IMR-90 (cell line): ENCODE data around the gene HOXB8. TPM values are rescaled to one million over a fixed set of nuclear protein-coding genes. Genes with fewer than 3 reads are reported as not detected.

Experiments used
- ATAC-seq: fragments of 200-7000 bp; cut with Tn5 transposase; 2 replicates; pipeline ENCODE4 v1.9.1; 2020; ENCODE audit warnings: low read depth, mild to moderate bottlenecking, moderate library complexity
- BruUV-seq: library from RNA; stranded (reverse); fragments of 400-500 nt; replicated peaks from 2 replicates; lab custom pipeline; 2021; lab: Mats Ljungman, UMichigan
- CTCF ChIA-PET: fragments of 300-600 bp; formaldehyde crosslinking; extraction: SDS; loops from one replicate; lab custom pipeline; 2021; ENCODE audit warnings: antibody characterized with exemption; lab: Yijun Ruan, JAX
- POLR2A ChIA-PET: fragments of 300-600 bp; sonication (Branson Sonifier 250); formaldehyde crosslinking; loops from one replicate; lab custom pipeline; 2022; ENCODE audit warnings: antibody characterized with exemption; ENCODE audit not compliant: unreplicated experiment; lab: Charles Lee
- DNase-seq: peaks from one replicate; pipeline ENCODE4 v3.0.0; 2013
- H2AFZ ChIP-seq: replicated peaks from 2 replicates; pipeline ENCODE3; 2013; ENCODE audit warnings: low read length, mild to moderate bottlenecking; ENCODE audit not compliant: poor library complexity
- H2AK5ac ChIP-seq: 2 replicates; pipeline ENCODE4 v1.6.1; 2013; ENCODE audit warnings: low read depth, low read length, inconsistent platforms
- H2AK9ac ChIP-seq: replicated peaks from 2 replicates; pipeline ENCODE3; 2013; ENCODE audit warnings: mild to moderate bottlenecking, low read depth, low read length, moderate library complexity; ENCODE audit not compliant: poor library complexity
- H2BK120ac ChIP-seq: 2 replicates; pipeline ENCODE4 v1.6.1; 2013; ENCODE audit warnings: low read depth, low read length, inconsistent platforms
- H2BK15ac ChIP-seq: 3 replicates; pipeline ENCODE4 v1.6.1; 2013; ENCODE audit warnings: low read depth, low read length, inconsistent platforms
- H2BK20ac ChIP-seq: 2 replicates; pipeline ENCODE4 v1.6.1; 2013; ENCODE audit warnings: low read depth, mild to moderate bottlenecking, inconsistent platforms, low read length, moderate library complexity
- H2BK5ac ChIP-seq: 2 replicates; pipeline ENCODE4 v1.6.1; 2013; ENCODE audit warnings: mild to moderate bottlenecking, low read depth, low read length, inconsistent platforms; ENCODE audit not compliant: poor library complexity, severe bottlenecking
- H3K14ac ChIP-seq: replicated peaks from 2 replicates; pipeline ENCODE4 v1.6.1; 2013; ENCODE audit warnings: low read depth, low read length, inconsistent platforms
- H3K18ac ChIP-seq: 2 replicates; pipeline ENCODE4 v1.6.1; 2013; ENCODE audit warnings: low read depth, low read length, control low read depth
- H3K23ac ChIP-seq: 2 replicates; pipeline ENCODE4 v1.6.1; 2013; ENCODE audit warnings: low read depth, low read length, inconsistent platforms
- H3K27ac ChIP-seq: 2 replicates; pipeline ENCODE4 v1.5.1; 2013; ENCODE audit warnings: mild to moderate bottlenecking, control low read depth, low read length; ENCODE audit not compliant: insufficient read depth
- H3K27me3 ChIP-seq: 2 replicates; pipeline ENCODE4 v1.6.1; 2013; ENCODE audit warnings: low read length; ENCODE audit not compliant: control insufficient read depth, insufficient read depth
- H3K36me3 ChIP-seq: 2 replicates; pipeline ENCODE4 v1.6.1; 2013; ENCODE audit warnings: low read length, mixed read lengths; ENCODE audit not compliant: control insufficient read depth, insufficient read depth
- H3K4ac ChIP-seq: 2 replicates; pipeline ENCODE4 v1.6.1; 2013; ENCODE audit warnings: low read depth, low read length, inconsistent platforms
- H3K4me1 ChIP-seq: 2 replicates; pipeline ENCODE4 v1.6.1; 2013; ENCODE audit warnings: low read length, mixed read lengths; ENCODE audit not compliant: control insufficient read depth, insufficient read depth
- H3K4me2 ChIP-seq: 2 replicates; pipeline ENCODE4 v1.6.1; 2013; ENCODE audit warnings: low read depth, mild to moderate bottlenecking, control low read depth, low read length, moderate library complexity
- H3K4me3 ChIP-seq: 2 replicates; pipeline ENCODE4 v1.5.1; 2013; ENCODE audit warnings: low read depth, mild to moderate bottlenecking, control low read depth, low read length, moderate library complexity; ENCODE audit not compliant: insufficient read depth
- H3K56ac ChIP-seq: 2 replicates; pipeline ENCODE4 v1.6.1; 2013; ENCODE audit warnings: low read length, inconsistent platforms; ENCODE audit not compliant: insufficient read depth; ENCODE audit errors: extremely low read depth
- H3K79me1 ChIP-seq, 2 experiments: 2 replicates each; pipeline ENCODE4 v1.6.1; 2013; ENCODE audit warnings: low read length in 2 of 2, inconsistent platforms in 1 of 2, low read depth in 1 of 2
- H3K9ac ChIP-seq: 2 replicates; pipeline ENCODE4 v1.6.1; 2013; ENCODE audit warnings: low read depth, low read length, control low read depth
- H3K9me1 ChIP-seq: 2 replicates; pipeline ENCODE4 v1.6.1; 2013; ENCODE audit warnings: low read length, inconsistent platforms; ENCODE audit not compliant: insufficient read depth
- H3K9me3 ChIP-seq: 2 replicates; pipeline ENCODE4 v1.6.1; 2013; ENCODE audit warnings: low read length; ENCODE audit not compliant: control insufficient read depth, insufficient read depth
- H4K20me1 ChIP-seq: 2 replicates; pipeline ENCODE4 v1.6.1; 2013; ENCODE audit warnings: low read length, inconsistent platforms; ENCODE audit not compliant: insufficient read depth
- H4K5ac ChIP-seq: 2 replicates; pipeline ENCODE4 v1.6.1; 2013; ENCODE audit warnings: mild to moderate bottlenecking, low read depth, low read length, control low read depth
- H4K8ac ChIP-seq, 2 experiments: 2 replicates each; pipeline ENCODE4 v1.6.1; 2013; ENCODE audit warnings: low read depth in 2 of 2, low read length in 2 of 2, control low read depth in 1 of 2, inconsistent platforms in 1 of 2
- H4K91ac ChIP-seq: 2 replicates; pipeline ENCODE4 v1.6.1; 2013; ENCODE audit warnings: low read depth, low read length, inconsistent platforms; ENCODE audit not compliant: insufficient read depth
- BHLHE40 ChIP-seq: fragments of 150-350 bp; IDR thresholded peaks from 2 replicates; pipeline ENCODE4 v1.6.1; 2016; ENCODE audit warnings: mild to moderate bottlenecking, low read depth, low read length
- CEBPB ChIP-seq: IDR thresholded peaks from 2 replicates; pipeline ENCODE4 v1.6.1; 2012; ENCODE audit warnings: low read depth, low read length, improper control_type of control experiment
- CHD1 ChIP-seq: IDR thresholded peaks from 2 replicates; pipeline ENCODE4 v1.6.1; 2012; ENCODE audit warnings: low read depth, low read length, improper control_type of control experiment
- FOS ChIP-seq: fragments of 150-350 bp; IDR thresholded peaks from 2 replicates; pipeline ENCODE4 v1.6.1; 2016; ENCODE audit warnings: low read depth, low read length
- MAFK ChIP-seq: IDR thresholded peaks from 2 replicates; pipeline ENCODE4 v1.6.1; 2012; ENCODE audit warnings: low read depth, low read length, improper control_type of control experiment
- MAZ ChIP-seq: IDR thresholded peaks from 2 replicates; pipeline ENCODE4 v1.6.1; 2012; ENCODE audit warnings: low read depth, mild to moderate bottlenecking, low read length, improper control_type of control experiment, moderate library complexity, borderline replicate concordance
- MXI1 ChIP-seq: IDR thresholded peaks from 2 replicates; pipeline ENCODE4 v1.6.1; 2012; ENCODE audit warnings: low read depth, mild to moderate bottlenecking, low read length, moderate library complexity, borderline replicate concordance
- NFE2L2 ChIP-seq: fragments of 150-350 bp; IDR thresholded peaks from 2 replicates; pipeline ENCODE4 v1.6.1; 2016; ENCODE audit warnings: low read depth, mild to moderate bottlenecking, low read length
- RAD21 ChIP-seq: IDR thresholded peaks from 2 replicates; pipeline ENCODE4 v1.6.1; 2012; ENCODE audit warnings: low read length, improper control_type of control experiment
- RCOR1 ChIP-seq: IDR thresholded peaks from 2 replicates; pipeline ENCODE4 v1.6.1; 2012; ENCODE audit warnings: mild to moderate bottlenecking, low read length, improper control_type of control experiment; ENCODE audit not compliant: insufficient replicate concordance
- RFX5 ChIP-seq: IDR thresholded peaks from 2 replicates; pipeline ENCODE4 v1.8.0; 2012; ENCODE audit warnings: low read depth, mild to moderate bottlenecking, low read length, moderate library complexity
- WGBS, 2 experiments: methylation state at CpG; one replicate each; pipeline versions ENCODE4 v1.1.5 to v1.1.7; 2013; ENCODE audit warnings: missing lambda C conversion rate in 2 of 2; ENCODE audit not compliant: insufficient read length in 1 of 2; ENCODE audit errors: extremely low coverage in 2 of 2; 5-methylcytosine and 5-hydroxymethylcytosine counted together
- dilution Hi-C: fragments of 300-500 bp; cut with HindIII; formaldehyde crosslinking; loops from one replicate; pipeline ENCODE4 v1.14.3; 2018; ENCODE audit warnings: low sequenced_read_pairs; ENCODE audit not compliant: unreplicated experiment
- in situ Hi-C: fragments of 300-500 bp; cut with MboI; formaldehyde crosslinking; loops from 3 replicates; pipeline ENCODE4 v1.14.3; 2019; ENCODE audit warnings: low sequenced_read_pairs, inconsistent platforms, mixed read lengths
- intact Hi-C: fragments of 100-400 bp; cut with micrococcal nuclease; formaldehyde crosslinking; loops from 2 replicates; pipeline ENCODE4 v1.10.0; 2022
- polyA plus RNA-seq, 3 experiments: library from polyadenylated mRNA; depleted of rRNA; stranded (reverse); fragments of >200 nt; gene quantifications; 2 replicates each; pipeline ENCODE4 v1.2.3, GENCODE V29; 2012; ENCODE audit warnings: low replicate concordance in 1 of 3
- total RNA-seq: library from RNA; depleted of rRNA; stranded (reverse); fragments of >200 nt; gene quantifications from 2 replicates; pipeline ENCODE4 v1.2.3, GENCODE V29; 2012
- TF ChIP-seq, protein P1 (sequence below): conservative IDR thresholded peaks from 2 replicates; pipeline ENCODE4 v1.5.1; 2012; ENCODE audit warnings: mild to moderate bottlenecking, low read depth, low read length, improper control_type of control experiment

HOXB8 gene
- total and polyA plus RNA-seq, 2 of the 4 experiments (the other 2 are of a cell fraction) = 0.54 to 5.3 TPM

- TF ChIP-seq MXI1 = 0 out of 2 replicates have a peak, but pooled peaks have one; percentile 22
Measured at GRCh38 chr17:48592057-48592514, 23.0 kb downstream of the HOXB8 start (continued).

DNA sequence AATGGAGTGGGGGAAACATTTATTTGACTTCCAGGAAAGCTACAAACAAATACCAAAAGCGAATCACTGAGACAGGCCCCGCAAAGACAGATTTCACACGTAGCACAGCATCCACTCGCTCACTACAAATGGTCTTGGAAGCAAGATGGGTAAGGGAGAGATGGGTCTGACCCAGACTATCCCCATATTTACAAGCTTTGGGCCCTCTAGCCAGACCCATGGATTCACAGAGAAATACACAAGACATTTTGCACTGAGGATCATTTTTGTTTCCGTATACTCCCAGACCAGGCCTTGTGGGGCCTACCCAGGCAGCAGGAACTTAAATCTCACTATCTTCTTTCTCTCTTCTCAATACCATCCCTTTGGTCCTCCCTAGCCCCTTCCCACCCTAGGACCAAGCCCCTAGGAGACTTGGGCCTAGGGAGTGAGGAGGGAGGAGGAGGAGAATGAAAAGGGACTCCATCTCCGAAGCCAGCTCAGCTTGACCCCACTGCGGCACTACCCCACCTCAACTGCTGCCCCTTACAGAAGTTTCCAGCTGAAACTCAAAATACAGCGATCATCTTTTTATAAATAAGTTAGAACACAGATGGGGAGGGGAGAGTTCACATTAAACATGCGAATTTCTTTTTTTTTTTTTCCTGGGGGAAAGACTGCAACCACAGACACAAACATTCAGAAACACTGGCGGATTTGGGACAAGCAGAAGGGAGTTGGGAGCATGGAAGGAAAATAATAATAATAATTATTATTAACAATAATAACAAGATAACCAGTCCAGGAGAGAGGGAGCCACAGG, 23.6 kb downstream of the HOXB8 start:
- in situ Hi-C loops (loop anchor here (10.0 kb wide), 1 partner anchor 567 kb away; no protein-coding TSS in a partner anchor), dilution Hi-C loops (no loop called here), intact Hi-C loops (loop anchor here (2.0 kb wide), 1 partner anchor 21 kb away; no protein-coding TSS in a partner anchor)
- Histone ChIP-seq H3K79me1 (no peaks in the 10 kb centered on the region), H2BK120ac (peak overlapping the region; percentile 97), H3K4me2 (peak overlapping the region; percentile 98), H2BK15ac (peak overlapping the region; percentile 95), H2BK20ac (peak overlapping the region; percentile 71), H3K4ac (peak overlapping the region; percentile 99), H4K91ac (peak overlapping the region; percentile 99), H4K8ac (peak overlapping the region; percentile 96 to 99), H4K5ac (peak overlapping the region; percentile 89), H2AFZ (peak overlapping the region; percentile 37), H3K9ac (peak overlapping the region; percentile 100), H4K20me1 (peaks cover 2% of the 10 kb centered on the region; the same call in 1 of the 2 replicates), H2AK9ac (peak overlapping the region; percentile 86), H3K9me1 (no peaks in the 10 kb centered on the region), H3K9me3 (no peaks in the 10 kb centered on the region), H3K27ac (peak overlapping the region; percentile 99), H3K4me3 (peak overlapping the region; percentile 91), H2BK5ac (peak overlapping the region; percentile 99), H3K18ac (peak overlapping the region; percentile 96), H3K23ac (peak overlapping the region; percentile 100), H3K4me1 (peaks cover 9% of the 10 kb centered on the region), H2AK5ac (peak overlapping the region; percentile 98), H3K36me3 (peaks cover 19% of the 10 kb centered on the region; the same call in 1 of the 2 replicates), H3K27me3 (no peaks in the 10 kb centered on the region), H3K56ac (peak overlapping the region; percentile 100), H3K14ac (peak overlapping the region; percentile 99)
- WGBS, 2 experiments = 0% methylated on average over 1 of the region's 10 CpGs; no CpG with 5 or more reads in 1 of the 2 experiments
- no TSS peak for BruUV-seq
- ATAC-seq = no peak
- POLR2A ChIA-PET = interaction anchor here (0.5 to 3.1 kb wide), 7 partner anchors 9 to 205 kb away, joined by 3 to 14 read pairs (median 4); no protein-coding TSS in a partner anchor
- peak; percentile 23 for DNase-seq
- CTCF ChIA-PET = interaction anchor here (0.6 to 1.0 kb wide), 2 partner anchors 21 to 45 kb away, joined by 4 to 5 read pairs; no protein-coding TSS in a partner anchor
- TF ChIP-seq, protein P1, sequence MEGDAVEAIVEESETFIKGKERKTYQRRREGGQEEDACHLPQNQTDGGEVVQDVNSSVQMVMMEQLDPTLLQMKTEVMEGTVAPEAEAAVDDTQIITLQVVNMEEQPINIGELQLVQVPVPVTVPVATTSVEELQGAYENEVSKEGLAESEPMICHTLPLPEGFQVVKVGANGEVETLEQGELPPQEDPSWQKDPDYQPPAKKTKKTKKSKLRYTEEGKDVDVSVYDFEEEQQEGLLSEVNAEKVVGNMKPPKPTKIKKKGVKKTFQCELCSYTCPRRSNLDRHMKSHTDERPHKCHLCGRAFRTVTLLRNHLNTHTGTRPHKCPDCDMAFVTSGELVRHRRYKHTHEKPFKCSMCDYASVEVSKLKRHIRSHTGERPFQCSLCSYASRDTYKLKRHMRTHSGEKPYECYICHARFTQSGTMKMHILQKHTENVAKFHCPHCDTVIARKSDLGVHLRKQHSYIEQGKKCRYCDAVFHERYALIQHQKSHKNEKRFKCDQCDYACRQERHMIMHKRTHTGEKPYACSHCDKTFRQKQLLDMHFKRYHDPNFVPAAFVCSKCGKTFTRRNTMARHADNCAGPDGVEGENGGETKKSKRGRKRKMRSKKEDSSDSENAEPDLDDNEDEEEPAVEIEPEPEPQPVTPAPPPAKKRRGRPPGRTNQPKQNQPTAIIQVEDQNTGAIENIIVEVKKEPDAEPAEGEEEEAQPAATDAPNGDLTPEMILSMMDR = no peak
- TF ChIP-seq BHLHE40 = no peak
- TF ChIP-seq FOS = no peak
- no peak for TF ChIP-seq MAFK
- no peak for TF ChIP-seq RFX5
- TF ChIP-seq NFE2L2 = no peak
- no peak for TF ChIP-seq RAD21
- no peak for TF ChIP-seq CHD1
- TF ChIP-seq RCOR1 = no peak
- TF ChIP-seq MAZ = no peak
- TF ChIP-seq CEBPB = no peak
- TF ChIP-seq MXI1 = no peak
